H9 (cell line): ENCODE measurements around the gene RHOV. TPM values are rescaled to one million over a fixed set of nuclear protein-coding genes. Genes with fewer than 3 reads are reported as not detected.

ENCODE experiments used
- DNase-seq: peaks from one replicate; pipeline ENCODE4 v3.0.0-alpha.2; 2017
- H2AFZ ChIP-seq: one replicate; pipeline ENCODE4 v1.6.1; 2013; ENCODE audit warnings: mild to moderate bottlenecking, low read length, control low read depth, moderate library complexity
- H2AK5ac ChIP-seq: 2 replicates; pipeline ENCODE4 v1.6.1; 2013; ENCODE audit warnings: low read length, control low read depth, mixed read lengths; ENCODE audit not compliant: insufficient read length
- H2BK120ac ChIP-seq: one replicate; pipeline ENCODE4 v1.6.1; 2013; ENCODE audit warnings: low read depth, mild to moderate bottlenecking, low read length, control low read depth, inconsistent platforms; ENCODE audit not compliant: poor library complexity, severe bottlenecking
- H2BK12ac ChIP-seq: 2 replicates; pipeline ENCODE4 v1.6.1; 2013; ENCODE audit warnings: low read length, control low read depth, mixed read lengths, low read depth; ENCODE audit not compliant: insufficient read length
- H2BK15ac ChIP-seq: 2 replicates; pipeline ENCODE4 v1.6.1; 2013; ENCODE audit warnings: low read depth, low read length, control low read depth
- H2BK20ac ChIP-seq: one replicate; pipeline ENCODE4 v1.6.1; 2013; ENCODE audit warnings: low read depth, mild to moderate bottlenecking, low read length, control low read depth, inconsistent platforms; ENCODE audit not compliant: poor library complexity, severe bottlenecking
- H2BK5ac ChIP-seq: 2 replicates; pipeline ENCODE4 v1.6.1; 2013; ENCODE audit warnings: low read length, control low read depth, mixed read lengths; ENCODE audit not compliant: insufficient read length
- H3K14ac ChIP-seq: 2 replicates; pipeline ENCODE4 v1.6.1; 2013; ENCODE audit warnings: low read length, control low read depth; ENCODE audit not compliant: insufficient read depth
- H3K18ac ChIP-seq: 2 replicates; pipeline ENCODE4 v1.6.1; 2013; ENCODE audit warnings: low read depth, mild to moderate bottlenecking, mixed read lengths, low read length, control low read depth; ENCODE audit not compliant: insufficient read length
- H3K23ac ChIP-seq: 2 replicates; pipeline ENCODE4 v1.6.1; 2013; ENCODE audit warnings: low read length, control low read depth, mixed read lengths, low read depth; ENCODE audit not compliant: insufficient read length
- H3K23me2 ChIP-seq: 2 replicates; pipeline ENCODE4 v1.6.1; 2013; ENCODE audit warnings: low read depth, mild to moderate bottlenecking, mixed read lengths, low read length, control low read depth; ENCODE audit not compliant: insufficient read length, poor library complexity, severe bottlenecking
- H3K27ac ChIP-seq: 2 replicates; pipeline ENCODE4 v1.5.1; 2013; ENCODE audit warnings: low read length, control low read depth, mixed read lengths, low read depth; ENCODE audit not compliant: insufficient read length
- H3K27me3 ChIP-seq: 2 replicates; pipeline ENCODE4 v1.6.1; 2013; ENCODE audit warnings: low read length, control low read depth, inconsistent platforms; ENCODE audit not compliant: insufficient read depth
- H3K4ac ChIP-seq: 2 replicates; pipeline ENCODE4 v1.6.1; 2013; ENCODE audit warnings: low read depth, mild to moderate bottlenecking, control low read depth, inconsistent platforms, low read length, moderate library complexity
- H3K4me1 ChIP-seq: 2 replicates; pipeline ENCODE4 v1.6.1; 2013; ENCODE audit warnings: low read length, control low read depth, inconsistent platforms; ENCODE audit not compliant: insufficient read depth
- H3K4me2 ChIP-seq: 2 replicates; pipeline ENCODE4 v1.6.1; 2013; ENCODE audit warnings: low read length, control low read depth, mixed read lengths; ENCODE audit not compliant: insufficient read length, insufficient read depth
- H3K56ac ChIP-seq: 2 replicates; pipeline ENCODE4 v1.6.1; 2013; ENCODE audit warnings: low read depth, mild to moderate bottlenecking, mixed read lengths, low read length, control low read depth; ENCODE audit not compliant: insufficient read length
- H3K79me1 ChIP-seq: 2 replicates; pipeline ENCODE4 v1.6.1; 2013; ENCODE audit warnings: low read depth, mild to moderate bottlenecking, moderate library complexity, low read length, control low read depth, inconsistent platforms; ENCODE audit not compliant: insufficient read depth, poor library complexity, severe bottlenecking
- H3K79me2 ChIP-seq: 2 replicates; pipeline ENCODE4 v1.6.1; 2013; ENCODE audit warnings: low read length, control low read depth, inconsistent platforms; ENCODE audit not compliant: insufficient read depth
- H3K9ac ChIP-seq: 2 replicates; pipeline ENCODE4 v1.6.1; 2013; ENCODE audit warnings: low read length, control low read depth, mixed read lengths; ENCODE audit not compliant: insufficient read length; ENCODE audit errors: extremely low read depth
- H3K9me3 ChIP-seq: one replicate; pipeline ENCODE4 v1.6.1; 2013; ENCODE audit warnings: low read depth, low read length, inconsistent platforms; ENCODE audit not compliant: control insufficient read depth
- H3T11ph ChIP-seq: one replicate; pipeline ENCODE4 v1.6.1; 2013; ENCODE audit warnings: mild to moderate bottlenecking, low read length, control low read depth, inconsistent platforms
- H4K20me1 ChIP-seq: one replicate; pipeline ENCODE4 v1.6.1; 2013; ENCODE audit not compliant: control insufficient read depth, insufficient read length, insufficient read depth
- H4K5ac ChIP-seq: 2 replicates; pipeline ENCODE4 v1.6.1; 2013; ENCODE audit warnings: low read depth, mild to moderate bottlenecking, mixed read lengths, low read length, control low read depth; ENCODE audit not compliant: insufficient read length
- H4K8ac ChIP-seq: replicated peaks from 2 replicates; pipeline ENCODE4 v1.6.1; 2013; ENCODE audit warnings: low read length, control low read depth, mixed read lengths, low read depth; ENCODE audit not compliant: insufficient read length
- H4K91ac ChIP-seq: 2 replicates; pipeline ENCODE4 v1.6.1; 2013; ENCODE audit warnings: low read depth, mild to moderate bottlenecking, moderate library complexity, mixed read lengths, low read length, control low read depth; ENCODE audit not compliant: insufficient read length
- H3K27ac Mint-ChIP-seq, 3 experiments: 2 replicates in 2 of 3; 3 replicates in 1 of 3; pipeline ENCODE4 v1.8.0; 2020 to 2021; ENCODE audit warnings: mixed read lengths in 3 of 3, mild to moderate bottlenecking in 1 of 3, moderate library complexity in 1 of 3
- H3K27me3 Mint-ChIP-seq: 2 replicates; pipeline ENCODE4 v1.8.0; 2021; ENCODE audit warnings: low read depth, mild to moderate bottlenecking, moderate library complexity, mixed read lengths
- H3K36me3 Mint-ChIP-seq, 3 experiments: 2 replicates in 2 of 3; 3 replicates in 1 of 3; pipeline ENCODE4 v1.8.0; 2020 to 2021; ENCODE audit warnings: low read depth in 3 of 3, mixed read lengths in 3 of 3; ENCODE audit not compliant: insufficient read depth in 1 of 3
- H3K4me1 Mint-ChIP-seq, 2 experiments: 2 replicates each; pipeline ENCODE4 v1.8.0; 2020; ENCODE audit warnings: mixed read lengths in 2 of 2
- H3K4me3 Mint-ChIP-seq, 2 experiments: 2 replicates in 1 of 2; 3 replicates in 1 of 2; pipeline ENCODE4 v1.8.0; 2020 to 2021; ENCODE audit warnings: mild to moderate bottlenecking in 2 of 2, mixed read lengths in 2 of 2, moderate library complexity in 1 of 2
- H3K9me3 Mint-ChIP-seq, 2 experiments: 2 replicates in 1 of 2; 3 replicates in 1 of 2; pipeline ENCODE4 v1.8.0; 2020; ENCODE audit warnings: mild to moderate bottlenecking in 2 of 2, mixed read lengths in 2 of 2, moderate library complexity in 1 of 2
- CTCF ChIP-seq: fragments of 200-600 bp; sonication (generic); conservative IDR thresholded peaks from 3 replicates; pipeline ENCODE4 v1.8.0; 2021; ENCODE audit warnings: antibody characterized with exemption, mild to moderate bottlenecking
- WGBS: extraction: QIAGEN DNeasy Blood & Tissue Kit; methylation state at CpG from one replicate; pipeline ENCODE4 v1.1.7; 2013; ENCODE audit warnings: missing lambda C conversion rate, low lambda C conversion rate, mixed read lengths; ENCODE audit not compliant: insufficient read length; ENCODE audit errors: extremely low coverage; 5-methylcytosine and 5-hydroxymethylcytosine counted together
- total RNA-seq: library from RNA; stranded (reverse); gene quantifications from 2 replicates; pipeline ENCODE4 v1.2.1, GENCODE V29; 2021

Gene RHOV
- total RNA-seq, 1 experiment from 2014 or later: 3.9 TPM

- H3K56ac ChIP-seq: no peak overlapping the region
- DNase-seq: no peak
- no peak overlapping the region for H3K14ac ChIP-seq
- no peak overlapping the region for H3K23ac ChIP-seq
- H3T11ph ChIP-seq: no peak overlapping the region
- H3K79me1 ChIP-seq: no peaks in the 10 kb centered on the region
- H3K9me3 ChIP-seq: no peaks in the 10 kb centered on the region
- H3K27me3 ChIP-seq: no peaks in the 10 kb centered on the region
- no peak overlapping the region for H2BK15ac ChIP-seq
- Mint-ChIP-seq H3K4me1 (peaks cover 18 to 32% of the 10 kb centered on the region in 2 experiments), H3K4me3 (no peak overlapping the region), H3K27me3 (peaks cover 55% of the 10 kb centered on the region), H3K36me3 (no peaks in the 10 kb centered on the region; a peak in 1 of 7 replicates), H3K9me3 (no peaks in the 10 kb centered on the region), H3K27ac (no peak overlapping the region)
- H4K8ac ChIP-seq: no peak overlapping the region
- no peak overlapping the region for H2AFZ ChIP-seq
- no peak overlapping the region for H2AK5ac ChIP-seq
- H3K4me2 ChIP-seq: no peak overlapping the region
- H3K4ac ChIP-seq: no peak overlapping the region
- no peak overlapping the region for H3K9ac ChIP-seq
- WGBS: no CpG with 5 or more reads among the region's 6 CpGs
- H3K79me2 ChIP-seq: no peaks in the 10 kb centered on the region
- no peak overlapping the region for H2BK5ac ChIP-seq
- TF ChIP-seq CTCF: no peak
- no peak overlapping the region for H3K18ac ChIP-seq
- no peak overlapping the region for H3K27ac ChIP-seq
- no peak overlapping the region for H4K5ac ChIP-seq
- H4K20me1 ChIP-seq: no peaks in the 10 kb centered on the region
- no peak overlapping the region for H2BK120ac ChIP-seq
- no peaks in the 10 kb centered on the region for H3K4me1 ChIP-seq
- no peak overlapping the region for H4K91ac ChIP-seq
- no peaks in the 10 kb centered on the region for H3K23me2 ChIP-seq
- H2BK12ac ChIP-seq: no peak overlapping the region
- H2BK20ac ChIP-seq: no peak overlapping the region
Measured at GRCh38 chr15:40915679-40916078, 41.6 kb upstream of the RHOV start.
